Parathyroid adenoma (tissue), 2 donors: ENCODE results near the gene ZNF567.

Experiments used
- H2AFZ ChIP-seq: fragments of 300-600 bp; sonication (generic); one replicate; pipeline ENCODE4 v1.7.0; 2017; ENCODE audit warnings: antibody characterized with exemption, mild to moderate bottlenecking
- H3K27ac ChIP-seq: fragments of 300-600 bp; sonication (generic); one replicate; pipeline ENCODE4 v1.7.0; 2017
- H3K27me3 ChIP-seq: fragments of 300-600 bp; sonication (generic); one replicate; pipeline ENCODE4 v1.7.0; 2017; ENCODE audit warnings: low read length; ENCODE audit not compliant: control insufficient read depth, insufficient read depth
- H3K36me3 ChIP-seq: fragments of 300-600 bp; sonication (generic); one replicate; pipeline ENCODE4 v1.7.0; 2017; ENCODE audit warnings: low read length; ENCODE audit not compliant: control insufficient read depth, insufficient read depth
- H3K4me1 ChIP-seq: fragments of 300-600 bp; sonication (generic); one replicate; pipeline ENCODE4 v1.7.0; 2017; ENCODE audit warnings: control low read depth
- H3K4me2 ChIP-seq: fragments of 300-600 bp; sonication (generic); one replicate; pipeline ENCODE4 v1.7.0; 2017; ENCODE audit warnings: low read length
- H3K4me3 ChIP-seq: fragments of 300-600 bp; sonication (generic); one replicate; pipeline ENCODE4 v1.7.0; 2017; ENCODE audit warnings: low read depth, low read length
- H3K79me2 ChIP-seq: fragments of 300-600 bp; sonication (generic); one replicate; pipeline ENCODE4 v1.7.0; 2017; ENCODE audit warnings: control low read depth
- H3K9ac ChIP-seq: fragments of 300-600 bp; sonication (generic); one replicate; pipeline ENCODE4 v1.7.0; 2017; ENCODE audit warnings: mild to moderate bottlenecking
- H3K9me3 ChIP-seq: fragments of 300-600 bp; sonication (generic); one replicate; pipeline ENCODE4 v1.7.0; 2017; ENCODE audit warnings: low read length; ENCODE audit not compliant: control insufficient read depth
- TF ChIP-seq, protein P1 (sequence below): fragments of 300-600 bp; sonication (generic); IDR thresholded peaks from one replicate; pipeline ENCODE4 v1.7.0; 2017; ENCODE audit warnings: antibody characterized with exemption, mild to moderate bottlenecking
- donor health status: primary hyperparathyroidism.

Gene ZNF567

DNA sequence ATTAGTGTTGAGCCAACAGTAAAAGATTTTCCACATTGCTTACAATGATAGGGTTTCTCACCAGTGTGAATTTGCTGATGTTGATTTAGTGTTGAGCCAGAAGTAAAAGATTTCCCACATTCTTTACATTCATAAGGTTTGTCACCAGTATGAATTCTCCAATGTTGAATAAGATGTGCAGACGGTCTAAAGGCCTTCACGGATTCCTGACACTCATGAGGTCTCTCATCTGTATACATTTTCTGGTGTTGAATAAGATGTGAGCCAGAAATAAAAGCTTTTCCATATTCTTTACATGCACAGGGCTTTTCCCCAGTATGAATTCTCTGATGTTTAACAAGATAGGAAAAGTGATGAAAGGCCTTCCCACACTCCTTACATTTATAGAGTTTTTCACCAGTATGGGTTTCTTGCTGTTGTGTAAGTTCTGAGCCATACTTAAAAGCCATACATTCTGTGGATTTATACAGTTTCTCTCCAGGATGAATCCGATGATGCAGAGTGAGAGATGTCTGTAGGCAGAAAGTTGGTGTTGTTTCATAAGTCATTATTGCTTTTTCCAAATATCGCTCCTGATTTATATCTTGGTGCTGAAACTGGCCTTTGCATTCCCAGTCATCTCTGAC lies 62.8 kb downstream of the ZNF567 start:
- H3K9me3 ChIP-seq: peaks cover 8% of the 10 kb centered on the region
- TF ChIP-seq, protein P1, sequence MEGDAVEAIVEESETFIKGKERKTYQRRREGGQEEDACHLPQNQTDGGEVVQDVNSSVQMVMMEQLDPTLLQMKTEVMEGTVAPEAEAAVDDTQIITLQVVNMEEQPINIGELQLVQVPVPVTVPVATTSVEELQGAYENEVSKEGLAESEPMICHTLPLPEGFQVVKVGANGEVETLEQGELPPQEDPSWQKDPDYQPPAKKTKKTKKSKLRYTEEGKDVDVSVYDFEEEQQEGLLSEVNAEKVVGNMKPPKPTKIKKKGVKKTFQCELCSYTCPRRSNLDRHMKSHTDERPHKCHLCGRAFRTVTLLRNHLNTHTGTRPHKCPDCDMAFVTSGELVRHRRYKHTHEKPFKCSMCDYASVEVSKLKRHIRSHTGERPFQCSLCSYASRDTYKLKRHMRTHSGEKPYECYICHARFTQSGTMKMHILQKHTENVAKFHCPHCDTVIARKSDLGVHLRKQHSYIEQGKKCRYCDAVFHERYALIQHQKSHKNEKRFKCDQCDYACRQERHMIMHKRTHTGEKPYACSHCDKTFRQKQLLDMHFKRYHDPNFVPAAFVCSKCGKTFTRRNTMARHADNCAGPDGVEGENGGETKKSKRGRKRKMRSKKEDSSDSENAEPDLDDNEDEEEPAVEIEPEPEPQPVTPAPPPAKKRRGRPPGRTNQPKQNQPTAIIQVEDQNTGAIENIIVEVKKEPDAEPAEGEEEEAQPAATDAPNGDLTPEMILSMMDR: no peak
- H2AFZ ChIP-seq: no peak overlapping the region
- no peaks in the 10 kb centered on the region for H3K27me3 ChIP-seq
- no peak overlapping the region for H3K27ac ChIP-seq
- peaks cover 11% of the 10 kb centered on the region for H3K36me3 ChIP-seq
- H3K4me1 ChIP-seq: no peaks in the 10 kb centered on the region
- H3K4me3 ChIP-seq: no peak overlapping the region
- H3K9ac ChIP-seq: no peak overlapping the region
- H3K79me2 ChIP-seq: no peaks in the 10 kb centered on the region
- H3K4me2 ChIP-seq: no peak overlapping the region
